ENCODE data around the gene CDC42EP2. TPM values are rescaled to one million over a fixed set of nuclear protein-coding genes. Genes with fewer than 3 reads are reported as not detected.

The CDC42EP2 gene
- total and polyA plus RNA-seq, 2 of the 13 experiments (the other 11 are each of a cell fraction or from before 2014, with no cell fraction given), result 2.3 to 7.1 TPM

DNA sequence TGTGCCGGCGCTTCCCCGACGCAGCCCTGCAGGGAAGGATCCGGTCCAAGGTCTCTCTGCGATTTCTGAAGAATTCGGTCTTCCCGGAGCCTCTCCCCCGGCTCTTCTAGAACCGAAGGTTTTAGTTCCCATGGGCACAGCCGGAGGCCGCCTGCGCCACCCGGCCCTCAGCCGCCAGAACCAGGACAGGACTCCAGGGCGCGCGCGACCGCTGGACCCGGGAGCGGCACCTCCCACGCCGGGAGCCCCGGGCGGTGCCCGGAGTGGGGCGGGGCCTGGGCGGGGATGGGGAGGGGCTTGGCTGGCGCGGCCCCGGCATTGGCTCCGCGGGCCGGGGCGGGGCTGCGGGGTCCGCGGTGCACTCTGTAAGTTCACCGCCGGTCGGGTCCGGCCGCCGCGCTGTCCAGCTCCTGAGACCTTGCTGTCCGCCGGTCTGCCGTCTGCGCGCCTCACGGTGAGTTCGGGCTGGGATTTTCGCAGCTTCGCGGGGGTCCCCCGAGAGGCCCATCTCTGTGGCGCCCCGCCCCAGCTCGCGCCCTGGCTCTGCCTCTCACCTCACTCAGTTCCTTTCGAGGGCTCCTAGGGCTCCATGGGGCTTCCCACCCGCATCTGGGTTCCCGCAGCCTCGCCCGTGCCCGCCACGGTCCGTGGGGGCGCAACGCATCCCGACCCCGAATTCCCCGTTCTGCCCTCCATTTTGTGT is at the start of gene CDC42EP2 (continued):
- TF ChIP-seq, protein P1, sequence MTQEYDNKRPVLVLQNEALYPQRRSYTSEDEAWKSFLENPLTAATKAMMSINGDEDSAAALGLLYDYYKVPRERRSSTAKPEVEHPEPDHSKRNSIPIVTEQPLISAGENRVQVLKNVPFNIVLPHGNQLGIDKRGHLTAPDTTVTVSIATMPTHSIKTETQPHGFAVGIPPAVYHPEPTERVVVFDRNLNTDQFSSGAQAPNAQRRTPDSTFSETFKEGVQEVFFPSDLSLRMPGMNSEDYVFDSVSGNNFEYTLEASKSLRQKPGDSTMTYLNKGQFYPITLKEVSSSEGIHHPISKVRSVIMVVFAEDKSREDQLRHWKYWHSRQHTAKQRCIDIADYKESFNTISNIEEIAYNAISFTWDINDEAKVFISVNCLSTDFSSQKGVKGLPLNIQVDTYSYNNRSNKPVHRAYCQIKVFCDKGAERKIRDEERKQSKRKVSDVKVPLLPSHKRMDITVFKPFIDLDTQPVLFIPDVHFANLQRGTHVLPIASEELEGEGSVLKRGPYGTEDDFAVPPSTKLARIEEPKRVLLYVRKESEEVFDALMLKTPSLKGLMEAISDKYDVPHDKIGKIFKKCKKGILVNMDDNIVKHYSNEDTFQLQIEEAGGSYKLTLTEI (CRISPR knock-in tag; conservative IDR thresholded peaks at IDR 0.05), result no peak
- TF ChIP-seq KDM4B (CRISPR knock-in tag; IDR thresholded peaks at IDR 0.05) (no peak), ZNF781 (CRISPR knock-in tag; IDR thresholded peaks at IDR 0.05; ENCODE audit: borderline replicate concordance, not compliant biosample characterization) (no peak), MXI1 (IDR thresholded peaks at IDR 0.05; ENCODE audit: borderline replicate concordance, low read depth, low read length) (peak; percentile 78; the same call in 1 of the 3 replicates), ZSCAN12 (CRISPR knock-in tag; IDR thresholded peaks at IDR 0.05) (no peak), PTBP1 (IDR thresholded peaks at IDR 0.05; ENCODE audit: low read depth, low read length, poor library complexity, severe bottlenecking) (no peak), NBN (conservative IDR thresholded peaks at IDR 0.05) (no peak), HDAC2 (CRISPR knock-in tag; IDR thresholded peaks at IDR 0.05) (no peak), SMARCC2 (IDR thresholded peaks at IDR 0.05) (no peak), MLLT10 (CRISPR knock-in tag; IDR thresholded peaks at IDR 0.05) (no peak), XBP1 (CRISPR knock-in tag; IDR thresholded peaks at IDR 0.05) (no peak), ARID2 (CRISPR knock-in tag; IDR thresholded peaks at IDR 0.05; ENCODE audit: borderline replicate concordance) (no peak), ZFP1 (CRISPR knock-in tag; IDR thresholded peaks at IDR 0.05) (no peak), ZSCAN20 (CRISPR knock-in tag; IDR thresholded peaks at IDR 0.05; ENCODE audit: borderline replicate concordance) (0 out of 2 replicates have a peak, but pooled peaks have one; percentile 40), FOXM1 (CRISPR knock-in tag; IDR thresholded peaks at IDR 0.05) (no peak), ZNF556 (CRISPR knock-in tag; IDR thresholded peaks at IDR 0.05; ENCODE audit: borderline replicate concordance) (no peak)
- TF ChIP-seq, protein P2, sequence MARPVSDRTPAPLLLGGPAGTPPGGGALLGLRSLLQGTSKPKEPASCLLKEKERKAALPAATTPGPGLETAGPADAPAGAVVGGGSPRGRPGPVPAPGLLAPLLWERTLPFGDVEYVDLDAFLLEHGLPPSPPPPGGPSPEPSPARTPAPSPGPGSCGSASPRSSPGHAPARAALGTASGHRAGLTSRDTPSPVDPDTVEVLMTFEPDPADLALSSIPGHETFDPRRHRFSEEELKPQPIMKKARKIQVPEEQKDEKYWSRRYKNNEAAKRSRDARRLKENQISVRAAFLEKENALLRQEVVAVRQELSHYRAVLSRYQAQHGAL (CRISPR knock-in tag; IDR thresholded peaks at IDR 0.05; ENCODE audit: not compliant biosample characterization), result no peak
- TF ChIP-seq, protein P3, sequence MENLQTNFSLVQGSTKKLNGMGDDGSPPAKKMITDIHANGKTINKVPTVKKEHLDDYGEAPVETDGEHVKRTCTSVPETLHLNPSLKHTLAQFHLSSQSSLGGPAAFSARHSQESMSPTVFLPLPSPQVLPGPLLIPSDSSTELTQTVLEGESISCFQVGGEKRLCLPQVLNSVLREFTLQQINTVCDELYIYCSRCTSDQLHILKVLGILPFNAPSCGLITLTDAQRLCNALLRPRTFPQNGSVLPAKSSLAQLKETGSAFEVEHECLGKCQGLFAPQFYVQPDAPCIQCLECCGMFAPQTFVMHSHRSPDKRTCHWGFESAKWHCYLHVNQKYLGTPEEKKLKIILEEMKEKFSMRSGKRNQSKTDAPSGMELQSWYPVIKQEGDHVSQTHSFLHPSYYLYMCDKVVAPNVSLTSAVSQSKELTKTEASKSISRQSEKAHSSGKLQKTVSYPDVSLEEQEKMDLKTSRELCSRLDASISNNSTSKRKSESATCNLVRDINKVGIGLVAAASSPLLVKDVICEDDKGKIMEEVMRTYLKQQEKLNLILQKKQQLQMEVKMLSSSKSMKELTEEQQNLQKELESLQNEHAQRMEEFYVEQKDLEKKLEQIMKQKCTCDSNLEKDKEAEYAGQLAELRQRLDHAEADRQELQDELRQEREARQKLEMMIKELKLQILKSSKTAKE (CRISPR knock-in tag; IDR thresholded peaks at IDR 0.05; ENCODE audit: borderline replicate concordance), result no peak
- TF ChIP-seq, protein P4, sequence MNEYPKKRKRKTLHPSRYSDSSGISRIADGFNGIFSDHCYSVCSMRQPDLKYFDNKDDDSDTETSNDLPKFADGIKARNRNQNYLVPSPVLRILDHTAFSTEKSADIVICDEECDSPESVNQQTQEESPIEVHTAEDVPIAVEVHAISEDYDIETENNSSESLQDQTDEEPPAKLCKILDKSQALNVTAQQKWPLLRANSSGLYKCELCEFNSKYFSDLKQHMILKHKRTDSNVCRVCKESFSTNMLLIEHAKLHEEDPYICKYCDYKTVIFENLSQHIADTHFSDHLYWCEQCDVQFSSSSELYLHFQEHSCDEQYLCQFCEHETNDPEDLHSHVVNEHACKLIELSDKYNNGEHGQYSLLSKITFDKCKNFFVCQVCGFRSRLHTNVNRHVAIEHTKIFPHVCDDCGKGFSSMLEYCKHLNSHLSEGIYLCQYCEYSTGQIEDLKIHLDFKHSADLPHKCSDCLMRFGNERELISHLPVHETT (CRISPR knock-in tag; conservative IDR thresholded peaks at IDR 0.05), result 0 out of 2 replicates have a peak, but pooled peaks have one; percentile 47
- TF ChIP-seq, protein P5, sequence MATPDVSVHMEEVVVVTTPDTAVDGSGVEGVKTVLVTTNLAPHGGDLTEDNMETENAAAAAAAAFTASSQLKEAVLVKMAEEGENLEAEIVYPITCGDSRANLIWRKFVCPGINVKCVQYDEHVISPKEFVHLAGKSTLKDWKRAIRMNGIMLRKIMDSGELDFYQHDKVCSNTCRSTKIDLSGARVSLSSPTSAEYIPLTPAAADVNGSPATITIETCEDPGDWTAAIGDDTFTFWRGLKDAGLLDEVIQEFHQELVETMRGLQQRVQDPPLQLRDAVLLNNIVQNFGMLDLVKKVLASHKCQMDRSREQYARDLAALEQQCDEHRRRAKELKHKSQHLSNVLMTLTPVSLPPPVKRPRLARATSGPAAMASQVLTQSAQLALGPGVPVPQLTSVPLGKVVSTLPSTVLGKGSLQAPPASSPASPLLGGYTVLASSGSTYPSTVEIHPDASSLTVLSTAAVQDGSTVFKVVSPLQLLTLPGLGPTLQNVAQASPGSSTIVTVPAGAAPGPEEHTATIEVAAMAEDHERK (CRISPR knock-in tag; IDR thresholded peaks at IDR 0.05; ENCODE audit: low read depth), result no peak
